D721Med (cell line): Measurements from ENCODE around the gene IGF1R.

Experiments used
- DNase-seq: peaks from one replicate; pipeline ENCODE4 v3.0.0; 2011; ENCODE audit warnings: low spot score; ENCODE audit not compliant: insufficient read length
- FAIRE-seq: peaks from 2 replicates; lab custom pipeline; 2011; peaks lifted over from hg19 to GRCh38; lab: Jason Lieb, UNC
- CTCF ChIP-seq: IDR thresholded peaks from 2 replicates; pipeline ENCODE4 v1.5.1; 2012; ENCODE audit warnings: mild to moderate bottlenecking, control low read depth; ENCODE audit not compliant: insufficient read depth; ENCODE audit errors: missing control alignments

IGF1R gene

GRCh38 chr15:98746375-98747155 lies 98.2 kb downstream of the IGF1R start:
- TF ChIP-seq CTCF = no peak
- no peak for DNase-seq
- FAIRE-seq = no peak

GRCh38 chr15:98751767-98752166 lies 103.4 kb downstream of the IGF1R start:
- TF ChIP-seq CTCF = no peak
- DNase-seq (no peak), FAIRE-seq (no peak)

GRCh38 chr15:98753726-98754656 lies 105.7 kb downstream of the IGF1R start:
- DNase-seq = no peak
- TF ChIP-seq CTCF = no peak
- FAIRE-seq = no peak

GRCh38 chr15:98754657-98755022 lies 106.3 kb downstream of the IGF1R start:
- DNase-seq = no peak
- no peak for TF ChIP-seq CTCF
- peak; percentile 32 for FAIRE-seq

- no peak for FAIRE-seq
- DNase-seq = no peak
- no peak for TF ChIP-seq CTCF
These were observed 106.8 kb downstream of the IGF1R start for GRCh38 chr15:98755138-98755537.

- no peak for TF ChIP-seq CTCF
- FAIRE-seq = no peak
- no peak for DNase-seq
These were observed 107.4 kb downstream of the IGF1R start for GRCh38 chr15:98755781-98756180.
